NCI-H510A treated with DMSO at 0.1 percent for 48 hours (cell line): ENCODE measurements around the gene WNK2.

Source experiments
- DNase-seq: peaks from one replicate; lab custom pipeline; 2025; lab: John Stamatoyannopoulos, UW

The WNK2 gene

DNA sequence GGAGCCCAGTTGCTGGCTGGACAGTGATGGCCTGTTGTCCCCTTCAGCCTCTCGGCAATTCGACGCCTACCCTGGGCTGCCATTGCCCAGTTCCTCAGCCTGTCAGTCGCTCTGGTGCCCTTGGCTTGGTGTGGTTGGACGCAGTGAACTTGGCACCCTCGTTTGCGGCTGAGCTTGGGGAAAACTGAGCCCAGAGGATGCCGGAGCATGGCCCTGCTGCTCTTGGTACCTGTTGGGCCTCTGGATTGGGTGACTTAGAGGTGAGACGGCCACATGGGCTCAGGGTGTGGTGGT lies 16.5 kb downstream of the WNK2 start:
- no peak for DNase-seq

DNA sequence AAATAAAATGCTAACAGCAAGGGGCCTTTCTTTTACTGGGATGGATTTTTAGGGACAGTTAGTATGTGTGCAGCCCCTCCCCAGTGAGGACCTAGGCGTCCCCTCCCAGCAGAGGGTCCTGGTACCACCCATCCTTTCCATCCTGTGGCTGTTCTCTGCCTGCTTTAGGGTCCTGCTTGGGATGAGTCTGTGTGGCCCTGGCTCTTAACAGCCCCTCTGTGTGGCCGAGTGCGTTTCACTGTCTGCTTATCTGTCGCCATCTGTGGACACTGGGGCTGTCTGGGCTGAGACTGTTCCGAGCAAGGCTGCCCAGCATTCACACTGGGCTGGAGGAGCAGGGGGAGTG lies 17.0 kb downstream of the WNK2 start:
- no peak for DNase-seq

DNA sequence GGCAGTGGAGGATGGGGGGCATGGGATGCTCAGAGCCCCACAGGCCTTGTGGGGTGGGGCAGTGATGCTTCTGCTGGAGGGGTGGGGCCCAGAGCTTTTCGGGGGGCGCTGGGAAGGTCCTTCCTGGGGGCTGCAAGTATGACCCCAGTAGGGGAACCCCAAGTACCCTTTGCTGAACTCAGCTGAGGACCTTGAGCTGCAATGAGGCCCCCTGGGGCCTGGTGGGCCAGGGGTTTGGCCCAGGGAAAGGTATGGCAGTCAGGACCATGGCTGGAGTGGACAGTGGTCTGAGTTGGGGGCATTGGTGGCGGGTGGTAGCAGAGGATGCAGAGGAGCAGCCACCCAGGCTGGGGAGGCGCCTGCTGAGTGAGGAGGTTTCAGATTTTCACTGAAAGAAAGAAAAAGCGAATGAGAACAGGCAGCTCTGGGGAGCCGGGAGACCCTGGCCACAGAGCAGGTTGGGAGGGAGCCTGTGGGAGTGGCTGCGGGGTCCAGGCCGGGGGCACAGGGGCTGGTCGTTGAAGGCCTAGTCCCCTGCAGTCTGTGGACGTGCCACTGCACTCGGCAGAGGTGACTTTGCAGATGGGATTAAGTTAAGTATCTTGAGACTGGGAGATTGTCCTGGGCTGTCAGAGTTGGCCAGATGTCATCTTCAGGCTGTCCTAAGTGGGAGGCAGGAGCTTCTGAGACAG lies 19.2 kb downstream of the WNK2 start:
- no peak for DNase-seq

DNA sequence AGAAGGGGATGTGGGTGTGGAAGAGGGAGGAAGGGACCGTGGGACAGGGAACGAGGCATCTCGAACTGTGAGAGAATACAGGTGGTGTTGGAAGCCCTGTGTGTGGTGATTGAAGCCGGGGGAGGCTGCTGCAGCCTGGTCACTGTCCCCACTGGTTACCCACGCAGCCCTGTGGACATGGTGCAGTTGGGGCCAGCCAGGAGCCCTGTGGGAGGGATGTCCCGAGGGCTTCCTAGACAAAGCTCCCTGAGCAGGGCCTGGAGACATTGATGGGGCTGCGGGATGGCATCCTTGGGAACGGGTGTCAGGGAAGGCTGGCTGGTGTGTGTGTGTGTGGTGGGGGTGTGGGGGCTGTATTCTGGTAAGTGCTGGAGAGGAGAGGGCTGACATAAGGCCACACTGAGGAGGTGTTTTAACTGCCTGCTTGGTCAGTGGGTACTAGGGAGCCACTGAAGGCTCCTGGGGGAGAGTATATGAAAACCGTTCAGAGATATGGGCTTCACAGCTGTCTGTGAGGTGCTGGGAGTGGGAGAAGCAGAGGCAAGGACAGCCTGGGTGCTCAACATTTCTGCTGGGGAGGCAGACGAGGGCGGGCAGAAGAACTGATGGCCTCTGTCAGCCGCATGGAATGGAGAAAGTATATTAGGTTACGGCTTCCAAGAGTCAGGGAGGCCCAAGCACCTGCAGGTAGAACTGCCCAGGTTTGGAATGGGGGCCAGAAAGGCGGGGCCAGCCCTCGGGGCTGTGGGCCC lies 20.0 kb downstream of the WNK2 start:
- DNase-seq = no peak

DNA sequence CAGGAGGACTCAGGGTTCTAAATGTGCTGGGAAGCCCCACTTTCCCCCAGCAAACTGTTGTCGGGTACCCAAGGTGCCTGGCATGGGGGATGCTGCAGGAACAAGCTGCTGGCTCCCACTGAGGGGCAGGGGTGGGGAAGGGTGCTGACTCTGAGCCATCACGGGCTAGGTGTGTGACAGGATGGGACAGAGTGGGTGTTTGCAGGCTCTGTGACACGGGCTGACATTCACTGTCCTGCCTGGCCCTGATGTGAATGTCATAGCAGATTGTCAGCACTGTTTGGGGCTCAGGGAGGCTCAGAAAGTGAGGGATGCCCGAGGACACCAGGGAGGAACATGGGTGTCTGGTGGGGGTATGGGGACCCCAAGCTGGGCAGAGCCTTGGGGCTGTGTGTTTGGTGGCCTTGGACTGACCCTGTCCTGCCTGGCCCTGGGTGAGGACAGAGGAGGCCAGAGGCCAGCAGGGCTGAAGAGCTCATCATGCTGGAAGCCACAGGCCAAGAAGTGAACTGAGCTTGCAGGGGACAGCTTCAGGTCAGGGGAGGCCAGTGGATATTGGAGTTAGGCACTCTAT lies 20.6 kb downstream of the WNK2 start:
- DNase-seq = no peak

DNA sequence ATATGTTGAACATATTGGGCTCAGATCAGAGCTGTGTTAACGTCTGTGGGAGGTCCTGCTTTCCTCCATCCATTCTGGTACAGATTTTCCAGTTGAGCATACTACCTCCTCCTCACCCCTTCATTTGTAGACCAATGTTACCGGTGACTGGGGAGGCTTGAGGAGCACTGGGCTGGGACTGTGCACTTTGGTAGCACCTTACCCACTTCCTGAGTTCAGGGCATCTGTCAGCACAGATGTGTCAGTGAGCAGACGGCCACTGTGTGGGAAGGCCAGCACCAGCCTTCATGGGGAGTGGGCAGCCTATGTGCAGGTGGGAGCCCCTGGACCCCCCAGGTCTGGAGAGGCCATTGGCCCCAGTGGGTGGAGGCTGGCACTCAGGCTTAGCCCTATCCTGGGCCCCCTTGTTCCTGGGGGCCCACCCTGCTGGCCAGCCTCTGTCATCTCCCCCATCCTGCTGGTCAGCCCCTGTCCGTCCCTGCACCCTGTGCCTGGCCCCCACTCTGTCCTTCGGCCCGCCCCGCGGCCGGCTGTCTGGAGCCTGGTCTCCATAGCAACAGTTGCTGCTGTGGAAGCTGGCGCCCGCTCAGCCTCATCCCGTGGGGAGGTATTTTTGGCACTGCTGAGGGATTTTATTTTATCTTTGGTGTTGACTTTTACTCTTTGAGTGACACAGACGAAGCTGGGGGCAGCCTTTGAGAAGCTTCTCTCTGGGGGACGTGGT lies 21.3 kb downstream of the WNK2 start:
- no peak for DNase-seq

DNA sequence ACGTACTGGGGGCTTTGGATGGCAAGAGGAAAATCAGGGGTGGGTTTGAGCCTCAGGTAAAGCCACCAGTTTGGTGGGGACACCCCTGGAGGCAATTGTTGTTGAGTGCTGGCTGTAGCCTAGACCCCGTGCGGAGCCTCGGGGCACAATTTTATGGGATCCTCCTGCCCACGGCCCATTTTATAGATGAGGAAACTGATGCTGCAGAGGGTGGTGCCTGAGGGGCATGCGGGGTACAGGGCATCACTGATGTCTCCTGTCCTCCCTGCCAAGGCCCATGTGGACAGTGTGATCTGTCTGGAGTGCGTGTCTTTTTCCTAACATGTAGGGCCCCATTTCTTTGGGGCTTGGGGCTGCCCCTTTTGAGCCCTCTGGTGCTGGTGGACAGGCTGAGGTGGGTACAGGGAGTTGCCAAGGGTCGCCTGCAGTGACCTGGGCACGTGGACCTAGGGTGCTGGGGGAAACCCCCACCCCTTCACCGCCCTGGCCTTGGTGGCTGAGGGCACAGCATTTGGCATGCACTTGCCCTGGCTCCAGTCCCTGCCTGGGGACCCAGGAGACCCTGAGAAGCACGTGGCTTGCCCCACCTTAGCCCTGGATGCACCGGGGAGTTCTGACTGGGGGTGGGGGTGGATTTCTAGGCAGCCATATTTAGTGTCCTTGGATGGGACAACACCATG lies 22.1 kb downstream of the WNK2 start:
- DNase-seq = no peak

DNA sequence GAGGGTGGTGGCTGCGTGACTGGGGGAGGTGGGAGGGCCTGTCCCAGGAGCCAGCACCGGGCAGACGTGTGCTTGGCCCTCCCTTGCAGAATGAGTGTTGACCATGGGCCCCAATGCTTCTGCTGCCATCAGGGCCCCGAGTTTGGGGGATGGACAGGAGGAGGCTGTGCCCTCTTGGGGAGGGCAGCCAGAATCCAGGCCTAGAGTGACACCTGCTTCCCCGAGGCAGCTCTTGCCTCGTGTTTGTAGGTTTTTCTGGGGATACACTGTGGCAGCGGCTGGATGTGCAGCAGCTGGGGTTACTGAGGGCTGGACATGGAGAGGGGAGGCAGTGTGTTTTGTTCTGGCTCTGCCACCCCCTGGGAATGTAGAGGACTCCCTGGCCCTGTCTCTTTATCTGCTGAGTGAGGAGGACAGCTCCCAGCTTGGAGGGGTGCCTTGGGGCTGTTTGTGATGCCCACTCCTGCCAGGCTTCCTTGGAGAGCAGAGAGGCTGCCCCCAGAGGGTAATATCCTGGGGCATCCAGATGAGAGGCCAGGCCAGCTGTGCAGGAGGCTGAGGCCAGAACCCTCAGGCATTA lies 22.7 kb downstream of the WNK2 start:
- no peak for DNase-seq

DNA sequence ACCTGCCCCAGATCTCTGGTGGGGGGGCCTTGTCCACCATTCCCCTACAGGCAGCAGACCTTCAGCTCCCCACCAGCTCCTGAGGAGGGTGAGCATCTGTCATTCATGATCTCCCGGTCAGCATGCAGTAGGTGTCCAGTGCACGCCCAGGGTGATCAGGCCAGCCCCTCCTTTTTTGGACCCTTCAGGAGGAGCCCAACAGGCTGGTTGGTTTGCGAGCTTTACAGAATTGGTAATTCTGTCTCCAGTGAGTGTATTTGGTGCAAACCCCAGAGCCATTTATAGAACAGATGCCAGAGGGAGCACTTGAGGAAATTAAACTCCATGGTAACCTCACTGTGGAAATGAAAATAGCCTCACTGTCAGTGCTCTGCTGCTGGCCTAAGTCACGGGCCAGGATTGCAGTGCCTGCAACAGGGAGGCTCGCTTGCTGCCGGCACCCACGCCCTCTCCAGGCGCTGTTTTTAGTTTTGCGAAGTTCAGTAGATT lies 23.4 kb downstream of the WNK2 start:
- peak; percentile 20 for DNase-seq

DNA sequence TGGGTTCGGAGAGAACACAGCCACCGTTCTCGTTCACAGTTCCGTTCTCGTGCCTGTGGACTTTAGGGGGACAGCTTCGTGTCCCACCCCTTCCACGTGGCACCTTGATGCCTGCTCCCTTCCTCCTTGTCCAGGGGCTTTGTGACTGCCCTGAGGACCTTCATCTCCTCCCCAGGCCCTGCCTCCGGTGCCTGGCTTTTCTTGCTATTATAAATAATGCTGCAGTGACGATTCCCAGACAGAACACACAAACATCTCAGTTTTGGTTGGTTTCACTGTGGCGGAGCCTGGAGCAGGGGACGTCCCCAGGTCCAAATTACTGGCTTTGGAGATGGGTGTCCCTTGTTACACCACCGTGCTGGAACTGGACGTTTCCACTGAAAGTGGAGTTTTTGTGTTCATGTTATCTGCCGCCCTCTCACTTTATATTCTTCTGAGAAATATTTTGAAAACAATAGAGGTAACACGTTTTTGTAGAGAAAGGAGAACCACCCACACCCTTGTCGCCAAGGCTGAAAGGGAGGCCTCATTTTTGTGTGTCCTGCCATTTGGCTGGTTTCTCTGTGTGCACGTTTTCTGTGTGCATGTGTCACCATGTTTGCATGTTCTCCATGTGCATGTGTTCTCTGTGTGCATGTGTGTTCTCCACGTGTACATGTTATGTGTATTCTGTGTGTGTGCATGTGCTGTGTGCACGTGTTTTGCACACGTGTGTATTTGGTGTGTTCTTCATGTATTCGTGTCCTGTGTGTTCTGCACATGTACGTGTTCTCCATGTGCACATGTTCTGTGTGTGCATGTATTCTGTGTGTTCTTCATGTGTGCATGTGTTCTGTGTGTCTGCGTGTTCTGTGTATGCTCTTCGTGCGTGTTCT lies 24.2 kb downstream of the WNK2 start:
- no peak for DNase-seq

DNA sequence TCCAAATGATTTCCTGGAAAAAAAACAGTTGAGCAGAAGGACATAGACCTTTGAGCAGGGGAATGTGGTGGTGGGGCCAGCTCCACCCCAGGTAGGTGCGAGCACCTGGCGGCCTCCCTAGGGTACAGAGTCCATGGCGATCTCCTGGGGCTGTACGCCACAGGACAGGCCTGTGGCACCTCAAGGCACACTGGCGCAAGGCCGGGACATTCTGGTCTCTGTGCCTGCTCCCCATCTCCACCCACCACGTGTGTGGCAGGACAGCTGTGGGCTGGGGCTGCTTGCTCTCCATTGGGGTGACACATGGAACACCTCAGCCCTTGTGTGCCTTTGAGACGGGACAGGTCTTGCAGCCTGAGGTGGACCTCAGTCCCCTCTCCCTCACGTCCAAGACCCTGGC lies 25.2 kb downstream of the WNK2 start:
- DNase-seq = no peak

DNA sequence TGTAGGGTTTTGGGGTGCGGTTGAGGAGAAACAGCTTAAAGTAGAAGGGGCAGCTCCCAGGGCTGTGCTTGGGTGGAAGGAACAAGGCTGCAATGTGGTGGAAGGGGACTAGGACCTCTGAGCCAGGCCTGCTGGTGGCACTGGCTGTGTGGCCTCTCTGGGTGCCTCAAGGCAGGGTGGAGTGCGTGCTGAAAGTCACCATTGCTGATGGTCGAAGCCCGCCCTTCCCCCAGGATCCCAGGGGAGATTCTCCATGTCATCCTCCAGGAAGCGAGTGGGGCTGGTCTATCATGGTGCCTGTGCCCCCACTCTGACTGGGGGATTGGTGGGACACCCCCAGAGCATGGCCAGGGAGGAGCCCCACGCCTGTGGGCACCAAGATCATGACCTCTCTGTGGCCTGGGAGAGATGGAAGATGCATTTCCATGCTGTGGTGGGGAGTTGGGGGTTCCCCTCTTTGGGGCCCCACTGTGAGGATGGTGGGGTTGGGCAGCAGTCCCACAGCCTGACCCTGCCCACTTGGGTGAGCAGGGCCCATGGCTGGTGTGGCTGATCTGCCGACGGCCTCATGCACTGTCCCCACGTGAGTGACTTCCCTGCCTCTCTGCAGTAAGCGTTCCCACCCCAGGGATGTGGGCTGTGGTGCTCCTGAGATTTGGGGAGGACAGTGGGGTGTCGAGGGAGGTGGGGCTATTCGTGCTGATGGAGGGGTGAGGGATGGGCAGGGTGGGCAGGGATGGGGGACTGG lies 25.8 kb downstream of the WNK2 start:
- DNase-seq = no peak

DNA sequence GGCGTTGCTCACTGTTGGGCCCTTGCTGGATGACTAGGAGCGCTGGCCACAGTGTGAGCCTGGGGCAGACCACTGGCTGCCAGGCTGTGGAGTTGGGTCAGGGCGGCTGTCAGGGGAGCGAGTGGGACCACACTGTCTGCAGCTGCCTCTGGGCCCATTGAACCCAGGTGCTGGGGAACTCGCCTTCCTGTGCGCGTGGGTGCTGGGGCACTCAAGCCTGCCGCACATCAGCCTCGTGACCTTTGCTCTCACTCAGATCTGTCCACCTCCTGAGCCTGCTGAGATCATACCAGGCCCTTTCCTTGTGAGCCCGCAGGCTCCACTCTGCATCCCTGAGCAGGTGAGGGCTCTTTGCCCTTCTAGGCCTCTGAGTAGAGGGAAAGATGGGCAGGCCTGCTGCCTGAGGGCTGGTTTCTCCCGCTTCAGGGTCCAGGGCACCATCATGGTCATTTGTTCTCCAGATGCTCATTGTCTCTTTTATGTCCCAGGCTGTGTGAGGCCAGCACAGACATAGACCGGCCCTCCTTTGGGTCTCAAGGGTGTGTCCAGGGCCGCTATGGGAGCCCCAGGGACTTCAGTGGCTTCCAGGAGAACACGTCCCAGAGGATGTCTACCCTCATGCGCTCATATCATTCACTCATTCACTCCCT lies 26.5 kb downstream of the WNK2 start:
- DNase-seq = no peak

DNA sequence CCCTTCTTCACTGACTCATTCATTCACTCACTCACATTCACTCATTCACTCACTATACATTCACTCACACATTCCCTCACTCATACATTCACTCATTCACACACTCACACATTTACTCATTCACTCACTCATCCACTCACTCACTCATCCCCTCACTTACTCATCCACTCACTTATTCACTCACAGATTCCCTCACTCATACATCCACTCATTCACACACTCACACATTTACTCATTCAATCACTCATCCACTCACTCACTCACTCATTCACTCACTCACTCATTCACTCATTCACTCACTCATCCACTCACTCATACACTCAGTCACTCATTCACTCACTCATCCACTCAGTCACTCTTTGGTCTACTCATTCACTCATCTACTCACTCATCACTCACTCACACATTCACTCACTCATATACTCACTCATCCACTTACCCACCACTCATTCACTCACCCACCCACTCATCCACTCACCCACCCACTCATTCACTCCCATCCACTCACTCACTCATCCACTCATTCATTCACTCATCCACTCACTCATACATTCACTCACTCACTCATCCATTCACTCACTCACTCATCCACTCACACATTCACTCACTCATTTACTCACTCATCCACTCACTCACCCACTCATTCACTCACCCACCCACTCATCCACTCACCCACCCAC lies 27.2 kb downstream of the WNK2 start:
- no peak for DNase-seq

DNA sequence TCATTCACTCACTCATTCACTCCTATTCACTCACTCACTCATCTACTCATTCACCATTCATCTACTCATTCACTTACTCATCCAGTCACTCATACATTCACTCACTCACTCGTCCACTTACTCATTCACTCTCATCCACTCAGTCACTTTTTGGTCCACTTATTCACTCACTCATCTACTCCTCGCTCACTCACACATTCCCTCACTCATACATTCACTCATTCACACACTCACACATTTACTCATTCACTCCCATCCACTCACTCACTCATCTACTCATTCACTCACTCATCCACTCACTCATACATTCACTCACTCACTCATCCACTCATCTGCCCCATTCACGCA lies 27.7 kb downstream of the WNK2 start:
- no peak for DNase-seq

DNA sequence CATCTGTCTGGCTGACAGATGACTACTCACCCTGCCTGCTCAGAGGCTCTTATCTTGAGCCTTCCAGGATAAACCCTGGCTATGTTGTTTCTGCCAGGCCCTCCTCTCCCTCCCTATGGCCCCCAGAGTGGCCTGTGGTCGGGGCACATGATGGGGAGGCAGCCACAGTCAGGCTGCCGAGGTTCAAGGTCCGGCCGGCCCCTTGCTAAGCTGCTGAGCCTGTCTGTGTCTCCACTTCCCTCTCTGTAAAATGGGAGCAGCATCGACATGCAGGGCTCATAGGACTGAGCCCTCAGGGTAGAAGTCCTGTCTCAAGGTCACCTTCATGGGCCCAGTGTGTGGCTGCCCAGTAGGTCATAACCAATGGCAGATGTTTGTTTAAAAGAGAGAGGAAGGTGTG lies 28.5 kb downstream of the WNK2 start:
- no peak for DNase-seq

DNA sequence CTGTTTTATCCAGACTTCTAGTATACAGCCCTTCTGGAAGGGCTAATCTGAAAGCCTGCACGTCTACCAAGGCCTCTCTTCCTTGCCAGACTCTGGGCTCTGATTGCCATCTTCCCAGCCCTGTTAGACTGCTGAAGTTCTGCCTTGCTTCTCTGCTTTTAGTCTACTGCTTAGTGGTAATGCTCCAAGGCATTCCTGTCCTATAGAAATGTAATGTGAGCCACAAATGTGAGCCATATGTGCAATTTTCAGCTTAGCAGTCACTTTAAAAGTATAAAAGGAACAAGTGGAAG lies 32.1 kb downstream of the WNK2 start:
- DNase-seq = no peak

DNA sequence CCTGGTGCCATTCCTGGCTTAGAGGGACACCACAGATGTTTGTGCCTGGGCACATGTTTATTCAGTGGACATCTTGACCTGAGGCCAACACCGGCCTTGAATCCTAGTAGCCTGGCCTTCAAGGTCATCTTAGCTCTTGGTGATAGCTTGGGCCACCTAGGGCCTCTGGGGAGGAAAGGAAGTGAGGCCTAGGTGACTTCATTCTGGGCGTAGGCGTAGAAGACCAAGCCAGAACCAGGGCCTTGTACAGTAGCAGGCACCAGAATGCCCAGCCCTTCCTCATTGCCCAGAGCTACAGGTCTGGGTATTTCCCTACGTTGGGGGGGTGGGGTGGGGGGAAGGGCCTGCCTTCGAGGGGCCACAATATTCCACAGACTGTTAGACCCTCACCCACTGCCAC lies 33.8 kb downstream of the WNK2 start:
- DNase-seq = no peak

DNA sequence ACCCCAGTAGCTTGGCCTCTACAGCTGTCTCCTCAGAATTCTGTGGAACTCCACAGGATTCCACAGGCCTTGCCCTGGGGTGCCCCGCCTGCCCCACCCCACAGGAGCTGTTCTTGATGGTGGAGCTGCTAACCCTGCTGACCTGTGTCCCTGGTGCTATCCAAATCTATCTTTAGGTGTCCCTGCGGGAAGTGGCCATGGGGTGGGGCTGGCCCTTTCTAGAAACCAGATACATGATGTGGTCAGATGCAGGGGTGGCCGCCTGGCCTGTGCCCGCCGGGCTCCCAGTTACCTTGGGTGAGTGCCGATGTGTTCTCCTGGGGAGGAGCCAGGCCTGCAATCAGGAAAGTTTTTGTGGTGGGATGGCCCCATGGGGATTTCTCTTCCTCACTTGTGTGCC lies 34.2 kb downstream of the WNK2 start:
- DNase-seq = no peak
